ENCODE results near the gene PDGFB. TPM values are rescaled to one million over a fixed set of nuclear protein-coding genes. Genes with fewer than 3 reads are reported as not detected.
"Not testable (repeated sequence)": the region's sequence is repeated elsewhere in the genome, so short reads cannot be mapped to it uniquely, and the experiment has no call there.

Gene PDGFB
- polyA plus RNA-seq, 4 donors, result 0.22 to 7.5 (median 2.8) TPM

DNA sequence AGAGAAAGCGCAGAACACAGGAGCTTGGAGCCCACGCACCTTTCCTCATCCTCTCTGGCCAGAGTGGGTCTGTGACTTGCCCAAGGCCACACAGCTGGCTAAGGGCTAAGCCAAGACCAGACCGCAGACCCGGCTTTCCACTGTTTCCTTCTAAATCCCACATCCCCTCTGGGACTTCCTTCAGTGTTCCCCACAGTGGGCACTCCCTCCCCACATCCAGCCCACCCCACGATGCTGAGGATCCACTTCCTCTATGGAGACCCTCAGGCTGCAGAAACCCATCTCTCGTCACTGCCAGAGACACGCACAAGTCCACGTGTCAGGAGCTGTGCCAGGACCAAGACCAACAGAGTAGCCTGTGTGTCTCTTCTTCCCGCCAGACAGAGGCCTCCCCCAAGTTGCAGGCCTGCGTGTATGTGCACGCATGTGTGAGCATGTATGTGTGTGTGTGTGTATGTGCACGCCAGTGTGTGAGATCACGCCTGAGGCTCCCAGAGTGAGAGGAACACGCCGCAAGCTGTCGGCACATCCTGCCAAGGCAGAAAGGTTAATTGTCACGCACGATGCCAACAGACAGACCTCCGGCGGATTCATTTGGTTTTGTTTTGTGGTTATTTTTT, 21.6 kb downstream of the PDGFB start:
- peaks cover 0 to 8% of the 10 kb centered on the region in 2 donors for H3K9me3 ChIP-seq (ENCODE audit: control insufficient read depth in 2 of 2, insufficient read depth in 1 of 2, low read depth in 1 of 2, low read length in 1 of 2)
- H3K36me3 ChIP-seq (ENCODE audit: control insufficient read depth in 3 of 3, insufficient read depth in 2 of 3, low read depth in 1 of 3, low read length in 3 of 3), result peaks cover 0 to 37% (median 0%) of the 10 kb centered on the region in 3 donors
- FAIRE-seq, result no peak
- whole genome bisulfite sequencing, 3 donors, result 66 to 71% (median 71%) methylated on average over 20 of the region's 20 CpGs
- H3K27ac ChIP-seq (ENCODE audit: low read depth in 1 of 3, low read length in 2 of 3), result no peak overlapping the region
- H3K4me3 ChIP-seq (ENCODE audit: low read depth in 1 of 3, low read length in 3 of 3), result no peak overlapping the region
- no peaks in the 10 kb centered on the region for H3K4me1 ChIP-seq (ENCODE audit: control insufficient read depth in 3 of 3, insufficient read depth in 2 of 3, low read depth in 1 of 3, low read length in 2 of 3)
- DNase-seq, result no peak
- H3K27me3 ChIP-seq (ENCODE audit: control insufficient read depth in 3 of 3, insufficient read depth in 3 of 3, low read length in 3 of 3), result peaks cover 0 to 3% (median 0%) of the 10 kb centered on the region in 3 donors

DNA sequence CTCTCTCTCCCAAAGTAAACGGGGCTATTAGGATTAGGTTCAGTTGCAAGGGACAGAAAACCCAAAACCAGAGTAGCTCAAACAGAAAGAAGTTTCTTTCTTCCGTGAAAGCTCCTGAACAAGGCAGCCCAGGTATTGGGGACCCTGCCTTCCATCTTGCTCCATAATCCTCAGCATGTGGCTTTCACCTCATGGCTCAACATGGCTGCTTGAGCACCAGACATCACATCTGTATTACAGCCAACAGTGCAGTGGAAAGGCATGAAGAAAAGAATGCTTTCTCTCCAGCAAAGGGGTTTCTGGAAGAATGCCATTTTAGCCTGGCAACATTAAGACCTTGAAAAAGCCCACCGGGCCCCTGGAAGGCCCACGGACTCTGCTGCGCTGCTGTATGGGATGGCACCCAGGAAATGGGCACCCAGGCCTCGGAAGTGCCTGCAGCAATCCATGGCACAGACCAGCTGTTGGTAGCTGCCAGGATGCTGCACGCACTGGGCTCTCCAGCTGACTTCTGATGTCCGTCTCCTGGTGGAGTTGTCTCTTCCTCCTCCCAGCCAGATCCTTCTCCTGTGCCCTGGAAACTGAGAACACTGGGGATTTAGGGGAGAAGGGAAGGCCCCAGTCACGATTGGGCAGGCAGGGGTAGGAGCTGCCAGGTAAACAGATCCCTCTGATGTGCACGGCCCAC, 22.6 kb downstream of the PDGFB start:
- Histone ChIP-seq H3K4me1 (ENCODE audit: control insufficient read depth in 3 of 3, insufficient read depth in 2 of 3, low read depth in 1 of 3, low read length in 2 of 3) (no peaks in the 10 kb centered on the region), H3K27me3 (ENCODE audit: control insufficient read depth in 3 of 3, insufficient read depth in 3 of 3, low read length in 3 of 3) (peaks cover 0 to 3% (median 0%) of the 10 kb centered on the region in 3 donors), H3K27ac (ENCODE audit: low read depth in 1 of 3, low read length in 2 of 3) (no peak overlapping the region), H3K36me3 (ENCODE audit: control insufficient read depth in 3 of 3, insufficient read depth in 2 of 3, low read depth in 1 of 3, low read length in 3 of 3) (peaks cover 0 to 33% (median 0%) of the 10 kb centered on the region in 3 donors), H3K9me3 (ENCODE audit: control insufficient read depth in 2 of 2, insufficient read depth in 1 of 2, low read depth in 1 of 2, low read length in 1 of 2) (peaks cover 0 to 8% of the 10 kb centered on the region in 2 donors), H3K4me3 (ENCODE audit: low read depth in 1 of 3, low read length in 3 of 3) (no peak overlapping the region)
- WGBS, 3 donors, result 89% methylated on average over 10 of the region's 10 CpGs
- no peak for DNase-seq
- no peak for FAIRE-seq

DNA sequence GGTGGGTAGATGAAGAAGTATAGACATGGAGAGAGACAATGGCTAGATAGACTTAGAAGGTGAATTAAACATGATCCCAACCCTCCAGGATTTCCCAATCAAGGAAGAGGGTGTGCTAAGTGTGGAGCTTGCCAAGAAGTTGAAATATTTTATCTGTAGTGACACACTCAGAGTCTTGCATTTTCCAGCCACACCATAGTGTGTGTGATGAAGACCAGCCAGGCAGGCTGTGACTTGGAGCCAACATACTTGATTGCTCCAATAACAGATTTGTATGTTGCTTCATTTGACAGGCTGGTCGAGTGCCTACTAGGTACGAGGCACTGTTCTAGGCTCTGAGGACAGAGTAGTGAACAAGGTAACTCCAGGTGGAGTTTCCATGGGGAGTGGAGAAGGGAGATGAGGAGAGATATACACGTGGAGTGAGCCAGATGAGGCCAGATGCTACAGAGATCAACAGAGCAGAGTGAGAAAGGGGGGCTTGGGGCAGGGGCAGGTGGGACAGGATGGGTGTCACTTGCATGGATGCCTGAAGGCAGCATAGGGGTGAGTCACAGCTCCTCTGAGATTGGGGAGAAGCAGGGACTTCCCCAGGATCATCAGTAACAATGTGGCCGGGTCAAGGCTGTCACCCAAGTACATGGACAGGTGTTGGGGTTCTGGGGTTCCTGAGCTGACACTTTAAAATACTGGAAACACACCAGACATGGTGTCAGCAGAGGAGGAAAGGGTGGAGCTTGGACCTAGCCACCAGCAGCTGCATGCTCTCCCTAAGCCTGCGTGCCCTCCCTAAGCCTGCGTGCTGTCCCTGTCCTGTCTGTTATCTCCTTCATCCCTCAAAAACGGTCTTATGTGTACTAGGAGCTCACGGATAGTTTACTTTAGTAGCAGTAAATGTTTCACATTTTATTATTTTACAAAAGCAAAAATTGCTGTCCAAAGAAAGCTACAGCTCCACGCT, 23.6 kb downstream of the PDGFB start:
- 50 to 63% (median 56%) methylated on average over 9 of the region's 9 CpGs for WGBS, 3 donors
- Histone ChIP-seq H3K36me3 (ENCODE audit: control insufficient read depth in 3 of 3, insufficient read depth in 2 of 3, low read depth in 1 of 3, low read length in 3 of 3) (peaks cover 0 to 29% (median 0%) of the 10 kb centered on the region in 3 donors), H3K27me3 (ENCODE audit: control insufficient read depth in 3 of 3, insufficient read depth in 3 of 3, low read length in 3 of 3) (peaks cover 0 to 3% (median 0%) of the 10 kb centered on the region in 3 donors), H3K9me3 (ENCODE audit: control insufficient read depth in 2 of 2, insufficient read depth in 1 of 2, low read depth in 1 of 2, low read length in 1 of 2) (peaks cover 0 to 3% of the 10 kb centered on the region in 2 donors), H3K4me3 (ENCODE audit: low read depth in 1 of 3, low read length in 3 of 3) (no peak overlapping the region), H3K27ac (ENCODE audit: low read depth in 1 of 3, low read length in 2 of 3) (no peak overlapping the region), H3K4me1 (ENCODE audit: control insufficient read depth in 3 of 3, insufficient read depth in 2 of 3, low read depth in 1 of 3, low read length in 2 of 3) (no peaks in the 10 kb centered on the region)
- DNase-seq, result no peak
- no peak for FAIRE-seq

DNA sequence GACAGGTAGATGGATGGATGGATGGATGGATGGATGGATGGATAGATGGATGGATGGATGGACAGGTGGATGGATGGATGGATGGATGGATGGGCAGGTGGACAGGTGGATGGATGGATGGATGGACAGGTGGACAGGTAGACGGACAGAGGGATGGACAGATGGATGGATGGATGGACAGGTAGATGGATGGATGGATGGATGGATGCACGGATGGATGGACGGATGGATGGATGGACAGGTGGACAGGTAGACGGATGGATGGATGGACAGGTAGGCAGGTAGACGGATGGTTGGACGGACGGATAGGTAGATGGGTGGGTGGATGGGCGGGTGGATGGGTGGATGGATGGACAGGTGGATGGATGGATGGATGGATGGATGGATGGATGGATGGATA, 24.3 kb downstream of the PDGFB start:
- Histone ChIP-seq H3K9me3 (ENCODE audit: control insufficient read depth in 2 of 2, insufficient read depth in 1 of 2, low read depth in 1 of 2, low read length in 1 of 2) (peaks cover 0 to 3% of the 10 kb centered on the region in 2 donors), H3K4me3 (ENCODE audit: low read depth in 1 of 3, low read length in 3 of 3) (no peak overlapping the region), H3K27ac (ENCODE audit: low read depth in 1 of 3, low read length in 2 of 3) (no peak overlapping the region), H3K36me3 (ENCODE audit: control insufficient read depth in 3 of 3, insufficient read depth in 2 of 3, low read depth in 1 of 3, low read length in 3 of 3) (peaks cover 0 to 23% (median 0%) of the 10 kb centered on the region in 3 donors), H3K4me1 (ENCODE audit: control insufficient read depth in 3 of 3, insufficient read depth in 2 of 3, low read depth in 1 of 3, low read length in 2 of 3) (no peaks in the 10 kb centered on the region), H3K27me3 (ENCODE audit: control insufficient read depth in 3 of 3, insufficient read depth in 3 of 3, low read length in 3 of 3) (peaks cover 0 to 5% (median 3%) of the 10 kb centered on the region in 3 donors)
- DNase-seq (no peak), FAIRE-seq (no peak)
- WGBS, 3 donors, result 90 to 97% (median 92%) methylated on average over 8 of the region's 8 CpGs

DNA sequence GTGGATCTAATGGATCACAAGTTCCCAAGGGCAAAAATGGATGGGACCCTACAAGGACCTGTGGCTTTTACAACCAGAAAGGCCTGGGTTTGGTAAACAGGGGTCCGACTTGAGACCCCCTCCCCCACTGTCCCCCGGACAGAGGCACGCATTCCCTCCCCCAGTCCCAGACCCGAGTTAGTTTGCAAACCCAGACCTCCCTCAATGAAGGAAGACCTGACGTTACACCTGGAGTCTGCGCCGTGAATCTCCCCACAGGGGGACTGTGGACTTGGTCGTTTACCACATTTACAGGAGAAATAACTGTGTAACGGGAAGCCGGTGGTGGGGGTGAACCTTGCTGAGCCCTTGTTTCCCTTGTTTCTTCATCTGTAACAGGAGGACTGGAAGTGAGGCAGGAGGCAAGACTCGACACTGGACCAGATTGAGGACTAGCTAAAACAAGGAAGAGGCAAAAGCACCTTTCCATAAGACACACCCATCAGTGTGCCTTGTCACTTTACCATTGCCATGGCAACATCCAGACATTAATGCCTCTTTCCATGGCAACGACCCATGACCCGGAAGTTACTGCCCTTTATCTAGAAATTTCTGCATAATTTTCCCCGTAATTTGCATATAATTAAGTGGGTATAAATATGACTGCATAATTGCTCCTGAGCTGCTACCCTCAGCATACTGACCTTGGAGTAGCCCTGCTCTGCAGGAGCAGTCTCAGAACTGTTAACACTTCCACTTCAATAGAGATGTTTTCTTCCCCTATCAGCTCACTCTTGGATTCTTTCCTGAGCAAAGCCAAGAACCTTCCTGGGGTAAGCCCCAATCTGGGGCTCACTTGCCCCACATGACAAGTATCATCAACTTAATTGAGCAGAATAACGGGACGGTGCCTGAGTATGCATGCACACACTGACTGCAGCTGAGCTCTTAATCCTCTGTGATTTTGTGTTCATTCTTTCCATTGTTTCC, 25.4 kb downstream of the PDGFB start:
- DNase-seq, result no peak
- Histone ChIP-seq H3K27me3 (ENCODE audit: control insufficient read depth in 3 of 3, insufficient read depth in 3 of 3, low read length in 3 of 3) (peaks cover 0 to 5% (median 3%) of the 10 kb centered on the region in 3 donors), H3K4me3 (ENCODE audit: low read depth in 1 of 3, low read length in 3 of 3) (no peak overlapping the region), H3K4me1 (ENCODE audit: control insufficient read depth in 3 of 3, insufficient read depth in 2 of 3, low read depth in 1 of 3, low read length in 2 of 3) (no peaks in the 10 kb centered on the region), H3K36me3 (ENCODE audit: control insufficient read depth in 3 of 3, insufficient read depth in 2 of 3, low read depth in 1 of 3, low read length in 3 of 3) (peaks cover 0 to 14% (median 0%) of the 10 kb centered on the region in 3 donors), H3K9me3 (ENCODE audit: control insufficient read depth in 2 of 2, insufficient read depth in 1 of 2, low read depth in 1 of 2, low read length in 1 of 2) (peaks cover 0 to 3% of the 10 kb centered on the region in 2 donors), H3K27ac (ENCODE audit: low read depth in 1 of 3, low read length in 2 of 3) (no peak overlapping the region)
- no peak for FAIRE-seq
- WGBS, 3 donors, result 59 to 67% (median 60%) methylated on average over 16 of the region's 16 CpGs

DNA sequence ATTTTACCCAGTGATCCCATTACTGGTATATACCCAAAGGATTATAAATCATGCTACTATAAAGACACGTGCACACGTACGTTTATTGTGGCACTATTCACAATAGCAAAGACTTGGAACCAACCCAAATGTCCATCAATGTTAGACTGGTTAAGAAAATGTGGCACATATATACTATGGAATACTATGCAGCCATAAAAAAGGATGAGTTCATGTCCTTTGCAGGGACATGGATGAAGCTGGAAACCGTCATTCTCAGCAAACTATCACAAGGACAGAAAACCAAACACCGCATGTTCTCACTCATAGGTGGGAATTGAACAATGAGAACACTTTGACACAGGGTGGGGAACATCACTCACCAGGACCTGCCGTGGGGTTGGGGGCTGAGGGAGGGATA, 26.4 kb downstream of the PDGFB start:
- not testable (repeated sequence) for FAIRE-seq; H3K4me3 ChIP-seq (ENCODE audit: low read depth in 1 of 3, low read length in 3 of 3); H3K9me3 ChIP-seq (ENCODE audit: control insufficient read depth in 2 of 2, insufficient read depth in 1 of 2, low read depth in 1 of 2, low read length in 1 of 2); H3K27ac ChIP-seq (ENCODE audit: low read depth in 1 of 3, low read length in 2 of 3); DNase-seq; H3K27me3 ChIP-seq (ENCODE audit: control insufficient read depth in 3 of 3, insufficient read depth in 3 of 3, low read length in 3 of 3); H3K36me3 ChIP-seq (ENCODE audit: control insufficient read depth in 3 of 3, insufficient read depth in 2 of 3, low read depth in 1 of 3, low read length in 3 of 3); H3K4me1 ChIP-seq (ENCODE audit: control insufficient read depth in 3 of 3, insufficient read depth in 2 of 3, low read depth in 1 of 3, low read length in 2 of 3)
- WGBS, 3 donors, result 83 to 86% (median 85%) methylated on average over 5 to 6 of the region's 6 CpGs

DNA sequence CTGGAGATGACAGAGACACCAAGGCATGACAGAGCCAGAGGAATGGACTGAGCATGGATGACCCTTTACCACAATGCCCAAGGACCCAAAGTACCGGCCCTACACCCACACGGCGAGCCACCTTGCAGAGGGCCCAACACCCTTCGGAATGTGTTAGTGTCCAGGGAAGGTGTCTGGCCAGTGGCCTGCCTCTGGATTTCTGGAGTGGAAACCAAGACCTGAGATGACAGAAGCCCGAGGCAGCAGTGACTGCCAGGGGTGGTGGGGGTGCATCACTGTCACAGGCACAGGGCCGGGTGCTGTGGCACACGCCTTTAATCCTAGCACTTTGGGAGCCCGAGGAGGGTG, 28.7 kb downstream of the PDGFB start:
- Histone ChIP-seq H3K4me3 (ENCODE audit: low read depth in 1 of 3, low read length in 3 of 3) (no peak overlapping the region), H3K27me3 (ENCODE audit: control insufficient read depth in 3 of 3, insufficient read depth in 3 of 3, low read length in 3 of 3) (peaks cover 0 to 7% (median 5%) of the 10 kb centered on the region in 3 donors), H3K36me3 (ENCODE audit: control insufficient read depth in 3 of 3, insufficient read depth in 2 of 3, low read depth in 1 of 3, low read length in 3 of 3) (no peaks in the 10 kb centered on the region), H3K4me1 (ENCODE audit: control insufficient read depth in 3 of 3, insufficient read depth in 2 of 3, low read depth in 1 of 3, low read length in 2 of 3) (no peaks in the 10 kb centered on the region), H3K9me3 (ENCODE audit: control insufficient read depth in 2 of 2, insufficient read depth in 1 of 2, low read depth in 1 of 2, low read length in 1 of 2) (no peaks in the 10 kb centered on the region), H3K27ac (ENCODE audit: low read depth in 1 of 3, low read length in 2 of 3) (no peak overlapping the region)
- 78 to 87% (median 85%) methylated on average over 8 of the region's 8 CpGs for WGBS, 3 donors
- DNase-seq (no peak), FAIRE-seq (no peak)
